ENCODE measurements around the gene REPIN1.

DNA sequence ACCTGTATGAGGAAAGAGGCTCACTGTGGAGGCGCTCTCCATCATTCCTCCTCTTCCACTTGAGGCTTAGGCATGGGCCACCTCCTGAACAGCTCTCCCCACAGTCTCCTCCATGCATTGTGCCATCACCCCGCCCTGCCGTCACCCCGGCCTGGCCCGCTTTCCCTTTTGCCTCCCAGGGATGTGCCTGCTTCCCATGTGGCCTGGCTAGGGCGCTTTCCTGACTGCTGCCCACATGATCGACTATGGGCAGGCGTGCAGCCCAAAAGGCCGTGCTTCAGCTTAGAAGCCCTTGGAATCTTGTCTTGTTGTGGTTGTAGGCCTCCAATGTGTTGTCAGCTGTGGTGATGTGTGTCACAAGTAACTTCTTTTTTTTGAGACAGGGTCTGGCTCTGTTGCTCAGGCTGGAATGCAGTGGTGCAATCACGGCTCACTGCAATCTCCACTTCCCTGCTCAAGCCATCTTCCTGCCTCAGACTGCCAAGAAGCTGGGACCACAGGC is 43.5 kb upstream of the REPIN1 start:
- TF ChIP-seq, protein P1, sequence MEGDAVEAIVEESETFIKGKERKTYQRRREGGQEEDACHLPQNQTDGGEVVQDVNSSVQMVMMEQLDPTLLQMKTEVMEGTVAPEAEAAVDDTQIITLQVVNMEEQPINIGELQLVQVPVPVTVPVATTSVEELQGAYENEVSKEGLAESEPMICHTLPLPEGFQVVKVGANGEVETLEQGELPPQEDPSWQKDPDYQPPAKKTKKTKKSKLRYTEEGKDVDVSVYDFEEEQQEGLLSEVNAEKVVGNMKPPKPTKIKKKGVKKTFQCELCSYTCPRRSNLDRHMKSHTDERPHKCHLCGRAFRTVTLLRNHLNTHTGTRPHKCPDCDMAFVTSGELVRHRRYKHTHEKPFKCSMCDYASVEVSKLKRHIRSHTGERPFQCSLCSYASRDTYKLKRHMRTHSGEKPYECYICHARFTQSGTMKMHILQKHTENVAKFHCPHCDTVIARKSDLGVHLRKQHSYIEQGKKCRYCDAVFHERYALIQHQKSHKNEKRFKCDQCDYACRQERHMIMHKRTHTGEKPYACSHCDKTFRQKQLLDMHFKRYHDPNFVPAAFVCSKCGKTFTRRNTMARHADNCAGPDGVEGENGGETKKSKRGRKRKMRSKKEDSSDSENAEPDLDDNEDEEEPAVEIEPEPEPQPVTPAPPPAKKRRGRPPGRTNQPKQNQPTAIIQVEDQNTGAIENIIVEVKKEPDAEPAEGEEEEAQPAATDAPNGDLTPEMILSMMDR (conservative IDR thresholded peaks at IDR 0.05; ENCODE audit: low read depth, low read length), result no peak
- no peak for TF ChIP-seq EZH2phosphoT487 (IDR thresholded peaks at IDR 0.05; ENCODE audit: borderline replicate concordance, low read length)
